PC-3 (cell line): ENCODE data around the gene AXL.

Experiments used
- EZH2phosphoT487 ChIP-seq: fragments of 300-600 bp; sonication (generic); IDR thresholded peaks from 2 replicates; pipeline ENCODE4 v1.6.1; 2018; ENCODE audit warnings: mild to moderate bottlenecking, antibody characterized with exemption, low read length, borderline replicate concordance
- TF ChIP-seq, protein P1 (sequence below): fragments of 300-600 bp; sonication (generic); conservative IDR thresholded peaks from 2 replicates; pipeline ENCODE4 v1.5.1; 2017; ENCODE audit warnings: antibody characterized with exemption, low read depth, mild to moderate bottlenecking, low read length

DNA sequence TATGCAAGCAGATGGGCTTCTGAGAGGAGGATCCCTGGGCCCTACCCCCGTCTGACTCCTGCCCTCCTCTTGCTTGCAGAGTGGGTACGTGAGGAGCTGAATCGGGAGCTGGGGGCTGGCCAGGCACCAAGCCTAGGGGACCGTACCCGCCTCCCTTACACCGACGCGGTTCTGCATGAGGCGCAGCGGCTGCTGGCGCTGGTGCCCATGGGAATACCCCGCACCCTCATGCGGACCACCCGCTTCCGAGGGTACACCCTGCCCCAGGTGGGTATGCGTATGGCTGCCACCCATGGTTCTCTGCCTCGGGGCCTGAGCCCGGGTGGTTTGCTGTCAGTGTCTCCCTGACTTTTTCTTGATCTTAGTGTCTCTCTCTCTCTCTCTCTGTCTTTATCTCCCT lies 15.7 kb upstream of the AXL start:
- TF ChIP-seq, protein P1, sequence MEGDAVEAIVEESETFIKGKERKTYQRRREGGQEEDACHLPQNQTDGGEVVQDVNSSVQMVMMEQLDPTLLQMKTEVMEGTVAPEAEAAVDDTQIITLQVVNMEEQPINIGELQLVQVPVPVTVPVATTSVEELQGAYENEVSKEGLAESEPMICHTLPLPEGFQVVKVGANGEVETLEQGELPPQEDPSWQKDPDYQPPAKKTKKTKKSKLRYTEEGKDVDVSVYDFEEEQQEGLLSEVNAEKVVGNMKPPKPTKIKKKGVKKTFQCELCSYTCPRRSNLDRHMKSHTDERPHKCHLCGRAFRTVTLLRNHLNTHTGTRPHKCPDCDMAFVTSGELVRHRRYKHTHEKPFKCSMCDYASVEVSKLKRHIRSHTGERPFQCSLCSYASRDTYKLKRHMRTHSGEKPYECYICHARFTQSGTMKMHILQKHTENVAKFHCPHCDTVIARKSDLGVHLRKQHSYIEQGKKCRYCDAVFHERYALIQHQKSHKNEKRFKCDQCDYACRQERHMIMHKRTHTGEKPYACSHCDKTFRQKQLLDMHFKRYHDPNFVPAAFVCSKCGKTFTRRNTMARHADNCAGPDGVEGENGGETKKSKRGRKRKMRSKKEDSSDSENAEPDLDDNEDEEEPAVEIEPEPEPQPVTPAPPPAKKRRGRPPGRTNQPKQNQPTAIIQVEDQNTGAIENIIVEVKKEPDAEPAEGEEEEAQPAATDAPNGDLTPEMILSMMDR, result no peak
- no peak for TF ChIP-seq EZH2phosphoT487
